K562 (cell line): Measurements from ENCODE around the gene LAPTM5. TPM values are rescaled to one million over a fixed set of nuclear protein-coding genes. Genes with fewer than 3 reads are reported as not detected.

Source experiments
- CBFA2T3 ChIP-seq: fragments of 450-650 bp; IDR thresholded peaks from 2 replicates; pipeline ENCODE4 v1.6.1; 2017
- FOXK1 ChIP-seq: sonication (generic); formaldehyde crosslinking; IDR thresholded peaks from 2 replicates; pipeline ENCODE4 v1.8.0; 2022; ENCODE audit warnings: missing genetic modification reagents, mild to moderate bottlenecking, borderline replicate concordance
- FOXP1 ChIP-seq: sonication (generic); formaldehyde crosslinking; IDR thresholded peaks from 2 replicates; pipeline ENCODE4 v1.8.0; 2022; ENCODE audit warnings: mild to moderate bottlenecking, missing genetic modification reagents
- HDAC3 ChIP-seq: fragments of 450-650 bp; IDR thresholded peaks from 2 replicates; pipeline ENCODE4 v1.6.1; 2018; ENCODE audit warnings: borderline replicate concordance, mild to moderate bottlenecking, moderate library complexity; ENCODE audit not compliant: partially characterized antibody
- HMGN3 ChIP-seq: IDR thresholded peaks from 2 replicates; pipeline ENCODE4 v1.6.1; 2011; ENCODE audit warnings: borderline replicate concordance, low read depth, mild to moderate bottlenecking, mixed read lengths, low read length; ENCODE audit not compliant: insufficient read length; ENCODE audit errors: extremely low read depth
- MCM5 ChIP-seq: fragments of 450-650 bp; IDR thresholded peaks from 2 replicates; pipeline ENCODE4 v1.6.1; 2016; ENCODE audit warnings: low read depth
- PHB2 ChIP-seq: fragments of 450-650 bp; IDR thresholded peaks from 2 replicates; pipeline ENCODE4 v1.6.1; 2017; ENCODE audit warnings: low read depth
- SP2 ChIP-seq: IDR thresholded peaks from 2 replicates; pipeline ENCODE4 v1.6.1; 2011; ENCODE audit warnings: mild to moderate bottlenecking, low read depth, low read length, moderate library complexity; ENCODE audit not compliant: poor library complexity, severe bottlenecking; ENCODE audit errors: extremely low read depth
- SREBF1 ChIP-seq: fragments of 150-350 bp; IDR thresholded peaks from 2 replicates; pipeline ENCODE4 v1.6.1; 2014; ENCODE audit warnings: antibody characterized with exemption, low read depth, low read length, borderline replicate concordance
- ZFP1 ChIP-seq: fragments of 450-650 bp; formaldehyde crosslinking; IDR thresholded peaks from 2 replicates; pipeline ENCODE4 v1.4.0; 2020; ENCODE audit warnings: mild to moderate bottlenecking, mixed read lengths
- ZNF696 ChIP-seq: fragments of 250-450 bp; sonication (Bioruptor Pico); conservative IDR thresholded peaks from 2 replicates; pipeline ENCODE4 v1.4.0; 2020; ENCODE audit warnings: mild to moderate bottlenecking, moderate library complexity
- ZNF76 ChIP-seq: fragments of 250-450 bp; sonication (Bioruptor Pico); IDR thresholded peaks from 2 replicates; pipeline ENCODE4 v1.4.0; 2020; ENCODE audit warnings: mild to moderate bottlenecking, moderate library complexity, borderline replicate concordance
- polyA plus RNA-seq, 8 experiments: library from polyadenylated mRNA; depleted of rRNA in 4 of 8; stranded (reverse) in 5 of 8; unstranded in 3 of 8; fragments of >200 nt; fragmentation: Nextera tagmentation in 2 of 8; fragmentation: Illumina TruSeq in 1 of 8; extraction: Ambion mirVana in 2 of 8; extraction: Trizol in 1 of 8; gene quantifications; 2 replicates each; pipeline versions ENCODE4 v1.2.1 to v1.2.3, GENCODE V29; 2011 to 2014; ENCODE audit warnings: inconsistent platforms in 1 of 8, missing spikeins in 1 of 8
- total RNA-seq, 7 experiments: library from RNA; depleted of rRNA in 6 of 7; stranded (reverse); fragments of >200 nt in 6 of 7; fragmentation: Illumina TruSeq in 2 of 7; extraction: Trizol in 2 of 7; gene quantifications; 2 replicates each; pipeline versions ENCODE4 v1.2.1 to v1.2.3, GENCODE V29; 2011 to 2021; ENCODE audit warnings: low replicate concordance in 1 of 7
- TF ChIP-seq, protein P1 (sequence below): fragments of 450-650 bp; IDR thresholded peaks from 2 replicates; pipeline ENCODE4 v1.6.1; 2016; ENCODE audit warnings: low read depth
- TF ChIP-seq, protein P2 (sequence below): IDR thresholded peaks from 2 replicates; pipeline ENCODE4 v1.6.1; 2011; ENCODE audit warnings: borderline replicate concordance, low read depth, mild to moderate bottlenecking, moderate library complexity, low read length; ENCODE audit not compliant: insufficient read depth, poor library complexity, severe bottlenecking
- TF ChIP-seq, protein P3 (sequence below): fragments of 450-650 bp; formaldehyde crosslinking; IDR thresholded peaks from 2 replicates; pipeline ENCODE4 v1.4.0; 2022; ENCODE audit warnings: missing genetic modification characterization
- TF ChIP-seq, protein P4 (sequence below): fragments of 250-450 bp; sonication (Bioruptor Pico); IDR thresholded peaks from 2 replicates; pipeline ENCODE4 v1.5.1; 2021; ENCODE audit warnings: mild to moderate bottlenecking

LAPTM5 gene
- total and polyA plus RNA-seq, 9 of the 15 experiments (the other 6 are each of a cell fraction or from before 2014, with no cell fraction given) = 2.4 to 47.3 (median 20.3) TPM

DNA sequence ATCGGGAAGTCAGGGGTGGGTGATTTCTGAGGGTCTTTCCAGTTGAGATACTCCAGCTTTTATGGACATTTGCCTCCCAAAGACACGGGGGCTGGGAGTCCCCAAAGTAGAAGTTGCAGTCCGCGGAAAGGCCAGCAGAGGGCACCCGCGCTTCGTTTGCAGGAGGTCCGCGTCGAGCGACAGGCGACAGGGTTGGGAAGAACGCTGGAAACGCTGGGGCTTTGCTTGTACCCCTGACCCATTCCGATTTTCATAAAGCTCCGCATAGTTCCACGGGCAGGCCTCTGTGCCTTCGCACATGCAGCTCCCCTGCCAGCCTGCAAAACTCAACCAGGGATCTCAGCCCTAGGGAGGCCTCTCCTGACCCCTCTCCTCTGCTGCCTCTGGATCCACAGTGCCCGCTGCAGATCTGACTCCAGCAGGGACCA is 44.2 kb upstream of the LAPTM5 start (continued):
- no peak for TF ChIP-seq ZFP1 (CRISPR knock-in tag)
- peak; percentile 36 for TF ChIP-seq HMGN3
- no peak for TF ChIP-seq CBFA2T3
- TF ChIP-seq ZNF696 = no peak
- no peak for TF ChIP-seq MCM5
- TF ChIP-seq, protein P1, sequence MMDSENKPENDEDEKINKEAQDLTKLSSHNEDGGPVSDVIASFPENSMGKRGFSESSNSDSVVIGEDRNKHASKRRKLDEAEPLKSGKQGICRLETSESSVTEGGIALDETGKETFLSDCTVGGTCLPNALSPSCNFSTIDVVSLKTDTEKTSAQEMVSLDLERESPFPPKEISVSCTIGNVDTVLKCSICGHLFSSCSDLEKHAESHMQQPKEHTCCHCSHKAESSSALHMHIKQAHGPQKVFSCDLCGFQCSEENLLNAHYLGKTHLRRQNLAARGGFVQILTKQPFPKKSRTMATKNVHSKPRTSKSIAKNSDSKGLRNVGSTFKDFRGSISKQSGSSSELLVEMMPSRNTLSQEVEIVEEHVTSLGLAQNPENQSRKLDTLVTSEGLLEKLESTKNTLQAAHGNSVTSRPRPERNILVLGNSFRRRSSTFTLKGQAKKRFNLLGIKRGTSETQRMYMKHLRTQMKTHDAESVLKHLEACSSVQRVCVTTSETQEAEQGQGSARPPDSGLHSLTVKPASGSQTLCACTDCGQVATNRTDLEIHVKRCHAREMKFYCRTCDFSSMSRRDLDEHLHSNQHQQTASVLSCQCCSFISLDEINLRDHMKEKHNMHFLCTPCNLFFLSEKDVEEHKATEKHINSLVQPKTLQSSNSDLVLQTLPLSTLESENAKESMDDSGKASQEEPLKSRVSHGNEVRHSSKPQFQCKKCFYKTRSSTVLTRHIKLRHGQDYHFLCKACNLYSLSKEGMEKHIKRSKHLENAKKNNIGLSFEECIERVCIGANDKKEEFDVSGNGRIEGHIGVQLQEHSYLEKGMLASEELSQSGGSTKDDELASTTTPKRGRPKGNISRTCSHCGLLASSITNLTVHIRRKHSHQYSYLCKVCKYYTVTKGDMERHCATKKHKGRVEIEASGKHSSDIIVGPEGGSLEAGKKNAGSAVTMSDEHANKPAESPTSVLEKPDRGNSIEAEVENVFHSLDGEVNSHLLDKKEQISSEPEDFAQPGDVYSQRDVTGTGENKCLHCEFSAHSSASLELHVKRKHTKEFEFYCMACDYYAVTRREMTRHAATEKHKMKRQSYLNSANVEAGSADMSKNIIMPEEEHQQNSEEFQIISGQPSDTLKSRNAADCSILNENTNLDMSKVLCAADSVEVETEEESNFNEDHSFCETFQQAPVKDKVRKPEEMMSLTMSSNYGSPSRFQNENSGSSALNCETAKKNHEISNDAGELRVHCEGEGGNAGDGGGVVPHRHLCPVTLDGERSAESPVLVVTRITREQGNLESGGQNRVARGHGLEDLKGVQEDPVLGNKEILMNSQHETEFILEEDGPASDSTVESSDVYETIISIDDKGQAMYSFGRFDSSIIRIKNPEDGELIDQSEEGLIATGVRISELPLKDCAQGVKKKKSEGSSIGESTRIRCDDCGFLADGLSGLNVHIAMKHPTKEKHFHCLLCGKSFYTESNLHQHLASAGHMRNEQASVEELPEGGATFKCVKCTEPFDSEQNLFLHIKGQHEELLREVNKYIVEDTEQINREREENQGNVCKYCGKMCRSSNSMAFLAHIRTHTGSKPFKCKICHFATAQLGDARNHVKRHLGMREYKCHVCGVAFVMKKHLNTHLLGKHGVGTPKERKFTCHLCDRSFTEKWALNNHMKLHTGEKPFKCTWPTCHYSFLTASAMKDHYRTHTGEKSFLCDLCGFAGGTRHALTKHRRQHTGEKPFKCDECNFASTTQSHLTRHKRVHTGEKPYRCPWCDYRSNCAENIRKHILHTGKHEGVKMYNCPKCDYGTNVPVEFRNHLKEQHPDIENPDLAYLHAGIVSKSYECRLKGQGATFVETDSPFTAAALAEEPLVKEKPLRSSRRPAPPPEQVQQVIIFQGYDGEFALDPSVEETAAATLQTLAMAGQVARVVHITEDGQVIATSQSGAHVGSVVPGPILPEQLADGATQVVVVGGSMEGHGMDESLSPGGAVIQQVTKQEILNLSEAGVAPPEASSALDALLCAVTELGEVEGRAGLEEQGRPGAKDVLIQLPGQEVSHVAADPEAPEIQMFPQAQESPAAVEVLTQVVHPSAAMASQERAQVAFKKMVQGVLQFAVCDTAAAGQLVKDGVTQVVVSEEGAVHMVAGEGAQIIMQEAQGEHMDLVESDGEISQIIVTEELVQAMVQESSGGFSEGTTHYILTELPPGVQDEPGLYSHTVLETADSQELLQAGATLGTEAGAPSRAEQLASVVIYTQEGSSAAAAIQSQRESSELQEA = no peak
- no peak for TF ChIP-seq FOXK1
- no peak for TF ChIP-seq HDAC3
- no peak for TF ChIP-seq ZNF76 (CRISPR knock-in tag)
- no peak for TF ChIP-seq FOXP1
- TF ChIP-seq, protein P2, sequence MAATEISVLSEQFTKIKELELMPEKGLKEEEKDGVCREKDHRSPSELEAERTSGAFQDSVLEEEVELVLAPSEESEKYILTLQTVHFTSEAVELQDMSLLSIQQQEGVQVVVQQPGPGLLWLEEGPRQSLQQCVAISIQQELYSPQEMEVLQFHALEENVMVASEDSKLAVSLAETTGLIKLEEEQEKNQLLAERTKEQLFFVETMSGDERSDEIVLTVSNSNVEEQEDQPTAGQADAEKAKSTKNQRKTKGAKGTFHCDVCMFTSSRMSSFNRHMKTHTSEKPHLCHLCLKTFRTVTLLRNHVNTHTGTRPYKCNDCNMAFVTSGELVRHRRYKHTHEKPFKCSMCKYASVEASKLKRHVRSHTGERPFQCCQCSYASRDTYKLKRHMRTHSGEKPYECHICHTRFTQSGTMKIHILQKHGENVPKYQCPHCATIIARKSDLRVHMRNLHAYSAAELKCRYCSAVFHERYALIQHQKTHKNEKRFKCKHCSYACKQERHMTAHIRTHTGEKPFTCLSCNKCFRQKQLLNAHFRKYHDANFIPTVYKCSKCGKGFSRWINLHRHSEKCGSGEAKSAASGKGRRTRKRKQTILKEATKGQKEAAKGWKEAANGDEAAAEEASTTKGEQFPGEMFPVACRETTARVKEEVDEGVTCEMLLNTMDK = no peak
- TF ChIP-seq SP2 = no peak
- TF ChIP-seq PHB2 = no peak
- TF ChIP-seq SREBF1 = no peak
- TF ChIP-seq, protein P3, sequence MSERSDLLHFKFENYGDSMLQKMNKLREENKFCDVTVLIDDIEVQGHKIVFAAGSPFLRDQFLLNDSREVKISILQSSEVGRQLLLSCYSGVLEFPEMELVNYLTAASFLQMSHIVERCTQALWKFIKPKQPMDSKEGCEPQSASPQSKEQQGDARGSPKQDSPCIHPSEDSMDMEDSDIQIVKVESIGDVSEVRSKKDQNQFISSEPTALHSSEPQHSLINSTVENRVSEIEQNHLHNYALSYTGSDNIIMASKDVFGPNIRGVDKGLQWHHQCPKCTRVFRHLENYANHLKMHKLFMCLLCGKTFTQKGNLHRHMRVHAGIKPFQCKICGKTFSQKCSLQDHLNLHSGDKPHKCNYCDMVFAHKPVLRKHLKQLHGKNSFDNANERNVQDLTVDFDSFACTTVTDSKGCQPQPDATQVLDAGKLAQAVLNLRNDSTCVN (CRISPR knock-in tag) = no peak
- TF ChIP-seq, protein P4, sequence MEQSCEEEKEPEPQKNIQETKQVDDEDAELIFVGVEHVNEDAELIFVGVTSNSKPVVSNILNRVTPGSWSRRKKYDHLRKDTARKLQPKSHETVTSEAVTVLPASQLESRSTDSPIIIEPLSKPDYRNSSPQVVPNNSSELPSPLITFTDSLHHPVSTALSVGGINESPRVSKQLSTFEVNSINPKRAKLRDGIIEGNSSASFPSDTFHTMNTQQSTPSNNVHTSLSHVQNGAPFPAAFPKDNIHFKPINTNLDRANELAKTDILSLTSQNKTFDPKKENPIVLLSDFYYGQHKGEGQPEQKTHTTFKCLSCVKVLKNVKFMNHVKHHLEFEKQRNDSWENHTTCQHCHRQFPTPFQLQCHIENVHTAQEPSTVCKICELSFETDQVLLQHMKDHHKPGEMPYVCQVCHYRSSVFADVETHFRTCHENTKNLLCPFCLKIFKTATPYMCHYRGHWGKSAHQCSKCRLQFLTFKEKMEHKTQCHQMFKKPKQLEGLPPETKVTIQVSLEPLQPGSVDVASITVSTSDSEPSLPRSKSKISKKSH (CRISPR knock-in tag) = no peak
